ENCODE results near the gene NAA30.
"Not testable (repeated sequence)": the region's sequence is repeated elsewhere in the genome, so short reads cannot be mapped to it uniquely, and the experiment has no call there.

The NAA30 gene

DNA sequence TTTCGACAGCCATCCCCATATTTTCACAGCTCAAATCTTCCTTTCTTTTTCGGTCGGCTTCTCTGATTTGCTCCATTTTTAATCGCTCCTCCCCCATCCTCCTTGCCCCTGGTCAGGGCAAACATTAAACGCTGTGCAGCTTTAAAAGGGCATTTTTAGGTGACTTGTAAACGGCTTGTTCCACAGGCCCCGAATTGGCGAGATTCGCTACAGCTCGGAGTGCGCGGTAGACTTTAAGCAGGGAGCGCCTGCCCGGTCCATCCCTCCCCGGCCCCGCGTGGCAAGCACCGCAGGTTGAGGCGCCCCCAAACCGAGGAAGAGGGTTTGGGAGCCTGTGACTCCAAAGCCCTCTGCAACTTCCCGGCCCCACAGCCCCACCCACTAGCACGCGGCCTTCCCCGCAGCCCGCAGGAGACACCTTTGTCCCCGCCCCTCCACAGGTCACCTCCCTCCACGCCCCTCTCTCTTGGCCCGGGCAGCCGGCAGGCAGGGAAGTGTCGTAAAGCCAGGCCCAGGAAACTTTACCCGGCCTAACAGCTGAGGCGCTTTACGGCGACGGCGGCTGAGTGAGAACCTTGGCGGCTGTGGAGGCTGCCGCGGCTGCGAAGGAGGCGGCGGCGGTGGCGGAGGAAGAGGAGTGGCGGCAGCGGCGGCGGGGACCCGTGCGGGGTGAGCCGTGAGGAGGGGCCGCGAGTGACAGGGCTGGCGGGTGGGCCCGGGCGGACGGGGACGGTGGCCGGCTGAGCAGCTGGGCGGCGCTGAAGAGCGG is at the start of gene NAA30:
TSS of gene NAA30 (plus strand) at position 550 of the 769 bp plus-strand sequence. CDS start 372 bp downstream, outside the sequence.
- no peaks in the 10 kb centered on the region for H3K9me3 Mint-ChIP-seq
- ATAC-seq (peak; percentile 89), DNase-seq (ENCODE audit: low spot score in 2 of 2) (peak; percentile 79 to 95)
- peaks cover 25% of the 10 kb centered on the region for H3K4me1 Mint-ChIP-seq
- H3K36me3 Mint-ChIP-seq: peaks cover 30% of the 10 kb centered on the region
- peak within 1 kb of the TSS; percentile 96 for H3K27ac Mint-ChIP-seq
- peak within 1 kb of the TSS; percentile 90 for H3K4me3 Mint-ChIP-seq

DNA sequence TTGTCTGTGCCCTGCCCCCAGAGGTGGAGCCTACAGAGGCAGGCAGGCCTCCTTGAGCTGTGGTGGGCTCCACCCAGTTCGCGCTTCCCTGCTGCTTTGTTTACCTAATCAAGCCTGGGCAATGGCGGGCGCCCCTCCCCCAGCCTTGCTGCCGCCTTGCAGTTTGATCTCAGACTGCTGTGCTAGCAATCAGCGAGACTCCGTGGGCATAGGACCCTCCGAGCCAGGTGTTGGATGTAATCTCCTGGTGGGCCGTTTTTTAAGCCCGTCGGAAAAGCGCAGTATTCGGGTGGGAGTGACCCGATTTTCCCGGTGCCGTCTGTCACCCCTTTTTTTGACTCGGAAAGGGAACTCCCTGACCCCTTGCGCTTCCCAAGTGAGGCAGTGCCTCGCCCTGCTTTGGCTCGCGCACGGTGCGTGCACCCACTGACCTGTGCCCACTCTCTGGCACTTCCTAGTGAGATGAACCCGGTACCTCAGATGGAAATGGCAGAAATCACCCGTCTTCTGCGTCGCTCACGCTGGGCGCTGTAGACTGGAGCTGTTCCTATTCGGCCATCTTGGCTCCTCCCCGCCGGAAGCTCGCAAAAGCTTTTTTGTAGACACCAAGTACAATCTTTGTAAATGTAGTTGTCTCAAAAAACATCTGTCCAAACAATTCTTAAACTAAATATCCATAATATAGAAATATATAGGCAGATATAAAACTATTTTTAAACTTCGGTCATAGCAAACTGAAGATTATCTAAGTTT is 46.7 kb upstream of the NAA30 start:
- not testable (repeated sequence) for H3K4me1 Mint-ChIP-seq; H3K4me3 Mint-ChIP-seq; ATAC-seq; H3K27ac Mint-ChIP-seq; H3K9me3 Mint-ChIP-seq; DNase-seq (ENCODE audit: low spot score in 2 of 2); H3K36me3 Mint-ChIP-seq

DNA sequence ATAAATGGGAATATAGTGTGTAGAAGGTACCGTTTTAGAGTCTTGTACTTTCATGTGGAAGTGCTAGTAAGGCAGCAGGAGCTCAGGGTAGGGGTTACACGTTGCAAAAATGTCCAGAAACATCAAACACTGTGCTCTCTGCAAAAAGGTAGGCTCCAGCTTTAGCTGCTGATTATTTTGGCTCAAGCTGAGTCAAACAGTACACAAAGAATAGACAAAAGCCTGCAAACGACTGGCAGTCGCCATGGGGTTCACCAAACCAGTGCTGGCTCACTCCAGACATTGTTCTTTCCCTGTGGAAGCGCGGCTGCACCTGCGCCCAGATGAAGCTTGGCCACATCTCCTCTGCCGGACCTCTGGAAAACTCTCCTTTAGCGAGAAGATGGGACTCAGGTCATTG is 45.3 kb upstream of the NAA30 start:
- DNase-seq (ENCODE audit: low spot score in 2 of 2) (no peak), ATAC-seq (no peak)
- H3K4me3 Mint-ChIP-seq: no peak overlapping the region
- no peak overlapping the region for H3K27ac Mint-ChIP-seq
- H3K9me3 Mint-ChIP-seq: peaks cover 3% of the 10 kb centered on the region
- H3K4me1 Mint-ChIP-seq: no peaks in the 10 kb centered on the region
- no peaks in the 10 kb centered on the region for H3K36me3 Mint-ChIP-seq

DNA sequence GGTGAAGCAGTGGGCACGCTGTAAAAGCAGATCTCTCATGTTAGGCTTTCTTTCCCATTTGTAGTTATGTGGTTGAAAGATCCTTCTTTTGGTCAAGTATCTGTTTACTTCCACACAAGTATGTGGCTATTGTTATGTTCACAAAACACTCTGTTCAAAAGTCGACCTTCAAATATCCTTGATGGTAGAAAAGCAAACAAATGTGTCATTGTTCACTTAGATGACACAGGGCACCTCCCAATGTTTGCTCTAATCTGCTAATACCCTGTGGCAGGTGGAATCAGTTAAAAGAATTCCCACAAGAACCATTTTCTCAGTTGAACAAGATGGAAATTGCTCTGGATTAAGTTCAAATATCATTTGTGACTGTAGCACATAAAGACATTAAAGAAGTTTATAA is 43.6 kb upstream of the NAA30 start:
- no peaks in the 10 kb centered on the region for H3K36me3 Mint-ChIP-seq
- no peak overlapping the region for H3K27ac Mint-ChIP-seq
- H3K9me3 Mint-ChIP-seq: peaks cover 3% of the 10 kb centered on the region
- DNase-seq (ENCODE audit: low spot score in 2 of 2) (no peak), ATAC-seq (no peak)
- H3K4me3 Mint-ChIP-seq: no peak overlapping the region
- no peaks in the 10 kb centered on the region for H3K4me1 Mint-ChIP-seq

DNA sequence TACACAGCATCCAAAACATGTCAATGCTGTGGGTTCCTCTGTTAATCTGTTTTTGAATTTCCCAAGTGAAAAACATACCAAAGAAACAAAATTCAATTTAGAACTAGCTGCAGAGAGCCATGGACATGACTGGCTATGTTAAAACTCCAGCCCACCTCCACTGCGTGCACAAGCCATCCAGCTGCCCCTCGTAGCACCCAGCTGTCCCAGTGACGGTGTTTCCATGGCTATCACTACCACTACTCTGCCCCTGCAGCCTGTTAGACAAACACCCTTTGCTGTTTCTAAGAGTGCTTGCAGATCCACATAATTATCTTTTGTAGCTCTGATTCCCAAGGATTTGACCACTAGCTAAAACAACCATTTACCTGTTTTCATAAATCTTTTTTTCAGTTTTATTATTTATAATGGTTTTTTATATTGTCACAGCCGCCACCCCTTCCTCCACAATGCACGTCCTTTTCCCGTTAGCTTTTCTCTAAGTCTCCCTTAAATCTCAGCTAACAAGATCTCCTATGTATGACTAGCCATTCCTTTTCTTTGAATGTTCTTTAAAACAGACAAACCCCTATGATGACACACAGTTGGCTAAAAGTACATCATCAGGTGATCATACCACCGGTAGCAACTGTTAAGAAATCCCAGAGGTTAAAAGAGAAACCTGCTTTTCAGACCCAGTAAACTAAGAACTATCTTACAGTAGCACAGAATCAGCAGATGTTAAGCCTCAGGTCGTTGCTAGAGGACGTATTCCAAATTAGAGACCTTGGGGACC is 37.8 kb upstream of the NAA30 start:
- no peak for DNase-seq (ENCODE audit: low spot score in 2 of 2)
- Mint-ChIP-seq H3K4me3 (no peak overlapping the region), H3K36me3 (no peaks in the 10 kb centered on the region), H3K4me1 (no peaks in the 10 kb centered on the region), H3K27ac (no peak overlapping the region), H3K9me3 (no peaks in the 10 kb centered on the region)
- ATAC-seq: no peak

DNA sequence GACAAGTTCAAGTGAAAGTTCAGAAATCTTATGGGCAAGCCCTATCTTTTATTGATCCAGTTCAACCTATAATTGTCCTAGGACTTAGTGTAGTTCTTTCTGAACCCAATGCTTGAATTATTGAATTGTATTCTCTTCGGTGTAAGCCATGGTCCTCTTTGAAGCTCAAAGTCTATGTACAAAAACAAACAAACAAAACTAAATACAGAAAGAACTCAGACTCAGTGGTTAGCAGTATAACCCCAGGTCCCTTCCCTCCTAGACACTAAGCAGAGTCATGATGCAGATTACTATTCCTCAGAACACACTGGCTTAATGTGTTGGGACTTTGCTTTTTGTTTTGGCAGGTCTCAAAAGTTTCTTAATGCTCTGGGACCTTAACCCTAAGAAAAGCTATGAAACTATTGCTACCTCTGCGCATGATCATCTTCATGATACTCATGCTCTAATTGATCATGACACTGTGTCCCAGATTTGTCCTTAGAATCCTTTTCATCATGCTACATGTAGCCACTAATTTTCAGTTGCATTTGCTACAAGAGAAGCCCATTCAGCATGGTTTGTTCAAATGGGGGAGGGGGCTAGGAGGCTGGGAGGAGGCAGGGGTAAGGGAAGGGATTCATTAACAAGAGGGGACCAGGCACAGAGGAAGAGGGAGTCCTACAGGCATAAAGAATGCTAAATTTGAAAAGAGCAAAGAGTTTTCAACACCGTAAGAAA is 35.1 kb upstream of the NAA30 start:
- ATAC-seq (no peak), DNase-seq (ENCODE audit: low spot score in 2 of 2) (no peak)
- no peak overlapping the region for H3K4me3 Mint-ChIP-seq
- no peak overlapping the region for H3K27ac Mint-ChIP-seq
- no peaks in the 10 kb centered on the region for H3K36me3 Mint-ChIP-seq
- no peaks in the 10 kb centered on the region for H3K4me1 Mint-ChIP-seq
- no peaks in the 10 kb centered on the region for H3K9me3 Mint-ChIP-seq

DNA sequence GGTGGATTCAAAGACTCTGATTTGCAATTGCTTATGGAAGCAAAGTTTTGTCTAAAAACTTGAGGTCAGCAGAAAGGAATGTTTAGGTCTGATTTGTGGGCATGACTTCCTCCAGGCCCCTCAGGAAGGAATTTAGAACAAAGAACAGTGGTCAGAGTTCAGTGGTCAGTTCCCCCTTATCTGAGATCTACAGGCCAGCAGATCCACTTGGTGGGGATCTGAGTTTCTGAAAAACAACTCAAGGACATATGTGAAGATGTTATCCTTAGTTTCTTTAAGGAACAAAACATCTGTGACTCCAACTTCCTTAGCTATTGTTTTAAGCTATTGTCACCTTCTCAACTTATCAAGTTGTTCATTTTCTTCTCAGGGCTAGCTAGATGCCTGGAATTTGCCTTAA is 28.0 kb upstream of the NAA30 start:
- peaks cover 5% of the 10 kb centered on the region for H3K4me1 Mint-ChIP-seq
- ATAC-seq: no peak
- no peak for DNase-seq (ENCODE audit: low spot score in 2 of 2)
- no peak overlapping the region for H3K27ac Mint-ChIP-seq
- no peaks in the 10 kb centered on the region for H3K9me3 Mint-ChIP-seq
- H3K36me3 Mint-ChIP-seq: no peaks in the 10 kb centered on the region
- no peak overlapping the region for H3K4me3 Mint-ChIP-seq

DNA sequence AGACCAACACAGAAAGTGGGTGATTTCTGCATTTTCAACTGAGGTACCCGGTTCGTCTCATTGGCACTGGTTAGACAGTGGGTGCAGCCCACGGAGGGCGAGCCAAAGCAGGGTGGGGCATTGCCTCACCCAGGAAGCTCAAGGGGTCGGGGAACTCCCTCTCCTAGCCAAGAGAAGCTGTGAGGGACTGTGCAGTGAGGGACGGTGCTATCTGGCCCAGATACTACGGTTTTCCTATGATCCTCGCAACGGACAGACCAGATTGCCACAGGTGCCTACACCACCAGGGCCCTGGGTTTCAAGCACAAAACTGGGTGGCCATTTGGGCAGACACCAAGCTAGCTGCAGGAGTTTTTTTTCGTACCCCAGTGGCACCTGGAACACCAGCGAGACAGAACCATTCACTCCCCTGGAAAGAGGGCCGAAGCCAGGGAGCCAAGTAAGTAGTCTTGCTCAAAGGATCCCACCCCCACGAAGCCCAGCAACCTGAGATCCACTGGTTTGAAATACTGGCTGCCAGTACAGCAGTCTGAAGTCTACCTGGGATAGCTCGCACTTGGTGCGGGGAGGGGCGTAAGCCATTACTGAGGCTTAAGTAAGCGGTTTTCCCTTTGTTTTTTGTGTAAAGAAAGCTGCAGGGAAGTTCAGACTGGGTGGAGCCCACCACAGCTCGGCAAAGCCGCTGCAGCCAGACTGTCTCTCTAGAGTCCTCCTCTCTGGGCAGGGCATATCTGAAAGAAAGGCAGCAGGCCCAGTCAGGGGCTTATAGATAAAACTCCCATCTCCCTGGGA is 25.5 kb upstream of the NAA30 start:
- DNase-seq (ENCODE audit: low spot score in 2 of 2) (no peak), ATAC-seq (no peak)
- no peak overlapping the region for H3K27ac Mint-ChIP-seq
- no peak overlapping the region for H3K4me3 Mint-ChIP-seq
- peaks cover 6% of the 10 kb centered on the region for H3K36me3 Mint-ChIP-seq
- H3K9me3 Mint-ChIP-seq: no peaks in the 10 kb centered on the region
- H3K4me1 Mint-ChIP-seq: peaks cover 5% of the 10 kb centered on the region

DNA sequence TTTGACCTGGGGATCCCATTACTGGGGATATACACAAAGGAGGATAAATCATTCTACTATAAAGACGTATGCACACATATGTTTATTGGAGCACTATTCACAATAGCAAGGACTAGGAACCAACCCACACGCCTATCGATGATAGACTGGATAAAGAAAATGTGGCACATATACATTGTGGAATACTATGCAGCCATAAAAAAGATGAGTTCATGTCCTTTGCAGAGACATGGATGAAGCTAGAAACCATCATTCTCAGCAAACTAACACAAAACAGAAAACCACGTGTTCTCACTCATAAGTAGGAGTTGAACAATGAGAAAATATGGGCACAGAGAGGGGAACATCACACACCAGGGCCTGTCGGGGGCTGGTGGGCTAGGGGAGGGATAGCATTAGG is 20.2 kb upstream of the NAA30 start:
- not testable (repeated sequence) for H3K36me3 Mint-ChIP-seq; H3K9me3 Mint-ChIP-seq; ATAC-seq; H3K4me3 Mint-ChIP-seq; DNase-seq (ENCODE audit: low spot score in 2 of 2); H3K27ac Mint-ChIP-seq; H3K4me1 Mint-ChIP-seq

DNA sequence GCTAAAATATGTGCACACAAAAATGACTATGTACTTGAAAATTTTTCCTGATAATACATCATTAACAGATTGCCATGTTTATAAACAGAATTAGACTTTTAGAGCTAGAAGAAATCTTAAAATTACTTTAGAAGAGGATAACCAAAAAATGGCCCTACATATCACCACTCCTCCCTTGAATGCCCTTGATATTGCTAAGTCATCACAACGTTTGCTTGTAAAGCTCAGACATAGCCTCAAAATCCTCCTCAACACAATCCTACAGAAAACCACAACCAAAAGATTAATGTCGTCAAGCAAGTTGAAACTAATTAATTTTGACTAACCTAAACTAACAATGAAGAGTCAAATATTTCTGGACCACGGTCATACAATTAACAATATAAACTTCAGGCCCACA is 19.4 kb upstream of the NAA30 start:
- H3K27ac Mint-ChIP-seq: no peak overlapping the region
- no peak overlapping the region for H3K4me3 Mint-ChIP-seq
- no peaks in the 10 kb centered on the region for H3K9me3 Mint-ChIP-seq
- no peak for ATAC-seq
- peaks cover 6% of the 10 kb centered on the region for H3K36me3 Mint-ChIP-seq
- no peak for DNase-seq (ENCODE audit: low spot score in 2 of 2)
- peaks cover 5% of the 10 kb centered on the region for H3K4me1 Mint-ChIP-seq

DNA sequence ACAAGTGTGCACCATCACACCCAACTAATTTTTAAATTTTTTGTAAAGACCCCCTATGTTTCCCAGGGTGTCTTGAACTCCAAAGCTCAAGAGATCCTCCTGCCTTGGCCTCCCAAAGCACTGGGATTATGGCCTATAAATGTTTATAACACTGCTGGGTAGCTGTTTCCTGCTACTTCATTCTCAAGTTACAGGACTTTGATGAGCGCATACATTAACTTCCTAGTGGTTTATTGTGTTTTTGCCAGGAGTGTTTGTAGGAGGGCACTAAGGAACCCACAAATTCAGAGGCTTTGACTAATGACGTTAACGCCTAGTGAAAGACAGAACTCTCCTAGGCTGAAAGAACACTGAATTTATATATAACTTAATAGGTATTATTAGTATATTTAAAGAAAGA is 15.2 kb upstream of the NAA30 start:
- ATAC-seq (no peak), DNase-seq (ENCODE audit: low spot score in 2 of 2) (no peak)
- Mint-ChIP-seq H3K4me1 (no peaks in the 10 kb centered on the region), H3K9me3 (no peaks in the 10 kb centered on the region), H3K27ac (no peak overlapping the region), H3K36me3 (no peaks in the 10 kb centered on the region), H3K4me3 (no peak overlapping the region)

DNA sequence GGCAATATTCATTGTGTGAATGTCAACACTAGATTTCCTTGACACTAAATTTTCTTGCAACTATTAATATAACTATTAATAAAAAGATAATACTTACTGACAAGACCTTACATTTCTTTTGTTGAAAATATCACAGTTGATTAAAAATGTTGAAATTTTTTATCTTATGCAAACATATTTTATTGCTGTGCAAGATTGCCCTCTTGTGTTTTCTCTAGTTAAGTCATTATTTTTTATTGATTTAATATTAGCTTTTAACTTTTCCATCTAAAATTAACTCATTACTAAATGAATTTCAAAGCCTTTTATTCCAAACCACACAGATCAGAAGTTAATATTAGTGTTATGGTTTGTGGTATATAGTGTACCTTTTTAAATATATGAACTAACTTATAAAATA is 11.7 kb upstream of the NAA30 start:
- H3K4me3 Mint-ChIP-seq: no peak overlapping the region
- no peaks in the 10 kb centered on the region for H3K9me3 Mint-ChIP-seq
- no peaks in the 10 kb centered on the region for H3K4me1 Mint-ChIP-seq
- no peak overlapping the region for H3K27ac Mint-ChIP-seq
- no peaks in the 10 kb centered on the region for H3K36me3 Mint-ChIP-seq
- DNase-seq (ENCODE audit: low spot score in 2 of 2) (no peak), ATAC-seq (no peak)

DNA sequence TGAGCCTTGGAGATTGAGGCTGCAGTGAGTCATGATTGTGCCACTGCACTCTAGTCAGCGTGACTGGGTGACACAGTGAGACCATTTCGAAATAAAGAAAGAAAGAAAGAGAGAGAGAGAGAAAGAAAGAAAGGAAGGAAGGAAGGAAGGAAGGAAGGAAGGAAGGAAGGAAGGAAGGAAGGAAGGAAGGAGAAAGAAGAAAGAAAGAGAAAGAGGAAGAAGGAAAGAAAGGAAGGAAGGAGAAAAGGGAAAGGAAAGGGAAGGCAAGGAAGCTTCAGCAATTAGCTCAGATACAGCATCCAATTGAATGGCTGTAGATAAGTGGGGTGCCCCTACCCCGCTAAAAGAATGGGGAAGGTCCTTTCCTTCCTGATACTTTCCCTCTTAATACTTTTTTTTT is 9.5 kb upstream of the NAA30 start:
- Mint-ChIP-seq H3K36me3 (no peaks in the 10 kb centered on the region), H3K4me3 (no peak overlapping the region), H3K27ac (no peak overlapping the region), H3K4me1 (no peaks in the 10 kb centered on the region), H3K9me3 (no peaks in the 10 kb centered on the region)
- no peak for ATAC-seq
- no peak for DNase-seq (ENCODE audit: low spot score in 2 of 2)

DNA sequence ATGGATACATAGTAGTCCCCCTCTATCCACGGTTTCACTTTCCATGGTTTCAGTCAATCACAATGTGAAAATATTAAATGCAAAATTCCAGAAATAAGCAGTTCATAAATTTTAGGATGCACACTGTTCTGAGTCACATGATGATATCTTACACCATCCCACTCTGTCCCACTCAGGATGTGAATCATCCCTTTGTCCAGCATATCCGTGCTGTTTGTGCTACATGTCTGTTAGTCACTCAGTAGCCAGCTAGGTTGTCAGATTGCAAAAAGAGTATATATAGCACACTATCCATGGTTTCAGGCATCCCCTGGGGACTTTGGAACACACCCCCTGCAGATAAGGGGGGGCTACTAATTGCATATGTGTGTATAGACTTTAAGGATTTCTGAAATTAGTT is 8.1 kb upstream of the NAA30 start:
- DNase-seq (ENCODE audit: low spot score in 2 of 2): no peak
- no peaks in the 10 kb centered on the region for H3K36me3 Mint-ChIP-seq
- H3K4me3 Mint-ChIP-seq: no peak overlapping the region
- H3K4me1 Mint-ChIP-seq: no peaks in the 10 kb centered on the region
- no peak overlapping the region for H3K27ac Mint-ChIP-seq
- no peak for ATAC-seq
- H3K9me3 Mint-ChIP-seq: no peaks in the 10 kb centered on the region
